ENCODE results near the gene SNRNP70.
"Not testable (repeated sequence)": the region's sequence is repeated elsewhere in the genome, so short reads cannot be mapped to it uniquely, and the experiment has no call there.

Gene SNRNP70, protein sequence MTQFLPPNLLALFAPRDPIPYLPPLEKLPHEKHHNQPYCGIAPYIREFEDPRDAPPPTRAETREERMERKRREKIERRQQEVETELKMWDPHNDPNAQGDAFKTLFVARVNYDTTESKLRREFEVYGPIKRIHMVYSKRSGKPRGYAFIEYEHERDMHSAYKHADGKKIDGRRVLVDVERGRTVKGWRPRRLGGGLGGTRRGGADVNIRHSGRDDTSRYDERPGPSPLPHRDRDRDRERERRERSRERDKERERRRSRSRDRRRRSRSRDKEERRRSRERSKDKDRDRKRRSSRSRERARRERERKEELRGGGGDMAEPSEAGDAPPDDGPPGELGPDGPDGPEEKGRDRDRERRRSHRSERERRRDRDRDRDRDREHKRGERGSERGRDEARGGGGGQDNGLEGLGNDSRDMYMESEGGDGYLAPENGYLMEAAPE

DNA sequence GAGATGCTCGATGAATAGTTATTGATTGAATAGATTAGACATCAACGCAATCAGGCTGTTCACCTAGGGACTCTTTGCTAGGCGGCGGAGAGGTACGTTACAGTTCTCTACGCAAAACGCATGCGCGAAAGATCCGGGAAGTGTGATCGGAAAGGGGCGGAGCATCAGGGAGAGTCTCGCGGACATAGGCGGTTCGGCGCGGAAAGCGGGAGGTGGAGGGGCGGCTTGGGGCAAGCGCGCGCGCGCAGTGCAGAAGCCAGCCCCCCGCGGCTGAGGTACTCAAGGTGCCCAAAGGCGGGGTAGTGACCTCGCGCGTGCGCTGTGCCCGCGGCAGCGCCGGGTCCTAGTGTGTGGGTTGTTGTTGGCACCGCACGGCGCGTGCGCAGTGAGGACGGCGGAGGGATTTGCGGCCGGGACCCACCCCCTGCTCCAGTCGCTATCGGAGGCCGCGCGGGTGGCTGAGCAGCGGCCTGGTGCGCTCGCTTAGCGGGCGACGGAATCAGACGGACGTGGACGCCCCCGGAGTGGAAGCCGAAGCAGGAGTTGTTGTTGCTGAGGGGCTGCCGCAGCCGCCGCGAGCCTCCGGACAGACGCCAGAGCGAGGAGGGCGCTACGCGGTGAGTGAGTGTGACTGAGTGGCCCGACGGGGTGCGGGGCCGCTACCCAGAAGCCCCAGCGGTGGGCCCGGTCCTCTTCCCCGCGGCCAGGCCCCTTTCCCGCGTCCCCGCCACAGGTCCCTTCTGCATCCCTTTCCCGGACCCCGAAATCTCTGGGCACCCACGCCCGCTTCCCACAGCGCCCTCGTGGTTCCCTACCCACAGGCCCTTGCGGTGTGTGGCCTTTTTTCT is at the start of gene SNRNP70:
TSS of gene SNRNP70 (plus strand) at position 432 of the 848 bp plus-strand sequence. CDS start 964 bp downstream, outside the sequence.
- peak; percentile 99 for DNase-seq

DNA sequence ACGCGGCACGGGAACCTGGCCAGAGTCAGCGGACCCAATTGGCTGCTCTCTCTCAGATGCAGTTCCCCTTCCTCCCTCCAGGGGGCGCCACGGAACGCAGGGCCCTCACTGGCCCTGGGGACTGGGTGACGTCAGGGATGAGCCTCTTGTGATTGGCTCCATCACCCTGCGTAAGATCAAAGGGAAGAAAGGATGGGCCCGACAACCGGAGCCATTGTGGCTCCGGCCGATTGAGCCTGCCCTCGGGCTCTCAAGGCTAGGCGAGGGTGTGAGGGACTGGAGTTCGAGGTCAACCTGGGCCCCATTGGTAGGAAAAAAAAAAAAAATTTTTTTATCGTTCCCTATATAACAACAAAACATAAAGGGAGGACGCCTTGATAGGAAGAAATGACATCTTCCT is 48.4 kb upstream of the SNRNP70 start, which contains the start of gene CGB1:
TSS of gene CGB1 (minus strand) at position 81 of the 400 bp plus-strand sequence. CDS start 184 bp downstream, outside the sequence.
- DNase-seq: not testable (repeated sequence)

DNA sequence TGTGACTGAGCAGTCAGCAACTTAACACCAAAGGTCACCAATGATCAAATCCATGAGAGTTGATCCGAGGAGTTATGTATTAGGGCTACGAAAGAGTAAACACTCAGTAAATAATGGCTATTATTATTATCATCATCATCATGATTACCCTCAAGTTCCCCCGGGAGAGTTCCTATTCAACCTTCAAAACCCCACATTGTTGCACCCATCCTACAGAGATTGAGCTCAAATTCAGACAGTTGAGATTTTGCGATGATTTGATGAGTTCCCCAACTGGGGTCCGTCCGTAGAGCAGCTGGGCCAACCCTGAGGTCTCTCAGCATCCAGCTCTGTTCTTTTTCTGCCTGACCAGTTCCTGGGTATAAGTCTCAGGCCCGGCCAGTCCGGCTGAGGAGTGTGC is 47.1 kb upstream of the SNRNP70 start:
- DNase-seq: not testable (repeated sequence)

DNA sequence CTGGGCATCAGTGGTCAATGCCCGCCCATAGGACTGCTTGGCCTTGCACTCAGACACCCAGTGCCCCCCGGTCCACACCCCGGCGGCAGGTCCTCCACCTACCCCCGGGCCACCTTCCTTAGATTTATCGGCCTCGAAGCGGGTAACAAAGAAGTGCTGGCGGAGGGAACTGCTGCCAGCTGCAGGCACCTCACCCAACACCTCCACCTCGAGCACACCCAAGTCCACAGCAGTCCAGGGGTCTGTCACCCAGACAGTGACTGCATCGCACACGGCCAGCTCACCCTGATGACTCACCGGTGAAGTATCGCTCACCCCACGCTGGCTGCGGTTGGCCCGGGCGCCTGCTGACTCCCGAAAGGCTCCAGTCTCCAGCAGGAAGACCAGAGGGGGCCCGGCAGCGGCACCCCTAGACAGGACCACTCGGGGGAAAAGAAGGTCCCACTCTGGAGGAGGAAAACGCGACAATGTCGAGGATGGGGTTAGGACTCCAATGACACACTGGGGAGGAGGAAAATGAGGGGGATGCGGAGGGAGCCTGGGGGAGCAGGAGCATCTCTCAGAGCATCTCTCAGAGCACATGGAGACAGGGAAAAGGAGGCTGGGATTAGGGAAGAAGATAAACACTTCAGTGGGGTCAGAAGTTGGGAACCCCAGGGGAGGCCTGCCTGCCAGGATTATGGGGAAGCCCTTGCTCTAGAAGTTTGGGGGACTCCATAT is 46.5 kb upstream of the SNRNP70 start:
- not testable (repeated sequence) for DNase-seq

DNA sequence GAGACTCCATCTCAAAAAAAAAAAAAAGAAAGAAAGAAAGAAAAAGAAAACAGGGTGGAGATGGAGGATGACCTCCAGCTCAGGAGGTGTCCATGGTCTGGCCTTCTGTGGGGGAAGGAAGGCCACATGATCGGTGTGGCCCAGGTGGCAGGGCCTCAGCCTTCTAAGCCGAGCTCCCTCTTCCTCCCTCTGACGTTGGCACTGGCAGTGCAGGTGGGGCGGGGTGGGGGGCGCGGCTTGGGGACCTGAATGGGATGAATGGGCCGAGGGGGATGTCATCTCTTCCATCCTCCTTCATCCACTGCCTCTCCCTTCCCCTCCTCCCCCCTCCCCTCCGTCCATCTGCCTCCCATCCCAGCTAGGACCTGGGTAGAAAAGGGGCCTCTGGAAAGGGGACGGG is 45.5 kb upstream of the SNRNP70 start:
- DNase-seq: not testable (repeated sequence)

DNA sequence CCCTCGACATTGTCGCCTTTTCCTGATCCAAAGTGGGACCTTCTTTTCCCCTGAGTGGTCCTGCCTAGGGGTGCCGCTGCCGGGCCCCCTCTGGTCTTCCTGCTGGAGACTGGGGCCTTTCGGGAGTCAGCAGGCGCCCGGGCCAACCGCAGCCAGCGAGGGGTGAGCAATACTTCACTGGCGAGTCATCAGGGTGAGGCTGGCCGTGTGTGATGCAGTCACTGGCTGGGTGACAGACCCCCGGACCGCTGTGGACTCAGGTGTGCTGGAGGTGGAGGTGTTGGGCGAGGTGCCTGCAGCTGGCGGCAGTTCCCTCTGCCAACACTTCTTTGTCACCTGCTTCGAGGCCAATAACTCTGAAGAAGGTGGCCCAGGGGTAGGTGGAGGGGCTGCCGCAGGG is 43.1 kb upstream of the SNRNP70 start:
- DNase-seq: no peak

DNA sequence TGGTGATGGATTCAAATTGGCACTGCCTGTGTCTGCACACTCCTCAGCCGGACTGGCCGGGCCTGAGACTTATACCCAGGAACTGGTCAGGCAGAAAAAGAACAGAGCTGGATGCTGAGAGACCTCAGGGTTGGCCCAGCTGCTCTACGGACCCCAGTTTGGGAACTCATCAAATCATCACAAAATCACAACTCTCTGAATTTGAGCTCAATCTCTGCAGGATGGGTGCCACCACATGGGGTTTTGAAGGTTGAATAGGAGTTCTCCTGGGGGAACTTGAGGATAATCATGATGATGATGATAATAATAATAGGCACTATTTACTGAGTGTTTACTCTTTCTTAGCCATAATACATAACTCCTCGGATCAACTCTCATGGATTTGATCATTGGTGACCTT is 42.6 kb upstream of the SNRNP70 start:
- not testable (repeated sequence) for DNase-seq

DNA sequence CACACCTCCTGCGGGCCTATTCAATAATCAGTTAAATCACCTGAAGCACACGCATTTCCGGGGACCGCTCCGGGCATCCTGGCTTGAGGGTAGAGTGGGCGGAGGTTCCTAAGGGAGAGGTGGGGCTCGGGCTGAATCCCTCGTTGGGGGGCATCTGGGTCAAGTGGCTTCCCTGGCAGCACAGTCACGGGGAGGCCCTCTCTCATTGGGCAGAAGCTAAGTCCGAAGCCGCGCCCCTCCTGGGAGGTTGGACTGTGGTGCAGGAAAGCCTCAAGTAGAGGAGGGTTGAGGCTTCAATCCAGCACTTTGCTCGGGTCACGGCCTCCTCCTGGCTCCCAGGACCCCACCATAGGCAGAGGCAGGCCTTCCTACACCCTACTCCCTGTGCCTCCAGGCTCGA is 41.7 kb upstream of the SNRNP70 start, which contains the start of gene CGB5:
TSS of gene CGB5 (plus strand) at position 301 of the 400 bp plus-strand sequence. CDS start 362 bp downstream, outside the sequence.
- DNase-seq: not testable (repeated sequence)

DNA sequence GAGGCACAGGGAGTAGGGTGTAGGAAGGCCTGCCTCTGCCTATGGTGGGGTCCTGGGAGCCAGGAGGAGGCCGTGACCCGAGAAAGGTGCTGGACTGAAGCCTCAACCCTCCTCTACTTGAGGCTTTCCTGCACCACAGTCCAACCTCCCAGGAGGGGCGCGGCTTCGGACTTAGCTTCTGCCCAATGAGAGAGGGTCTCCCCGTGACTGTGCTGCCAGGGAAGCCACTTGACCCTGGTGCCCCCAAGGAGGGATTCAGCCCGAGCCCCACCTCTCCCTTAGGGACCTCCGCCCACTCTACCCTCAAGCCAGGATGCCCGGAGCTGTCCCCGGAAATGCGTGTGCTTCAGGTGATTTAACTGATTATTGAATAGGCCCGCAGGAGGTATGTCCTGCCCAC is 36.2 kb upstream of the SNRNP70 start, which contains the start of gene CGB8:
TSS of gene CGB8 (minus strand) at position 101 of the 400 bp plus-strand sequence. CDS start 372 bp downstream, outside the sequence.
- not testable (repeated sequence) for DNase-seq

DNA sequence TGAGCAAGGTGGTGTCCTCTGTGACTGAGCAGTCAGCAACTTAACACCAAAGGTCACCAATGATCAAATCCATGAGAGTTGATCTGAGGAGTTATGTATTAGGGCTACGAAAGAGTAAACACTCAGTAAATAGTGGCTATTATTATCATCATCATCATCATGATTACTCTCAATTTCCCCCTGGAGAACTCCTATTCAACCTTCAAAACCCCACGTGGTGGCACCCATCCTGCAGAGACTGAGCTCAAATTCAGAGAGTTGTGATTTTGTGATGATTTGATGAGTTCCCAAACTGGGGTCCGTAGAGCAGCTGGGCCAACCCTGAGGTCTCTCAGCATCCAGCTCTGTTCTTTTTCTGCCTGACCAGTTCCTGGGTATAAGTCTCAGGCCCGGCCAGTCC is 35.4 kb upstream of the SNRNP70 start:
- DNase-seq: not testable (repeated sequence)

DNA sequence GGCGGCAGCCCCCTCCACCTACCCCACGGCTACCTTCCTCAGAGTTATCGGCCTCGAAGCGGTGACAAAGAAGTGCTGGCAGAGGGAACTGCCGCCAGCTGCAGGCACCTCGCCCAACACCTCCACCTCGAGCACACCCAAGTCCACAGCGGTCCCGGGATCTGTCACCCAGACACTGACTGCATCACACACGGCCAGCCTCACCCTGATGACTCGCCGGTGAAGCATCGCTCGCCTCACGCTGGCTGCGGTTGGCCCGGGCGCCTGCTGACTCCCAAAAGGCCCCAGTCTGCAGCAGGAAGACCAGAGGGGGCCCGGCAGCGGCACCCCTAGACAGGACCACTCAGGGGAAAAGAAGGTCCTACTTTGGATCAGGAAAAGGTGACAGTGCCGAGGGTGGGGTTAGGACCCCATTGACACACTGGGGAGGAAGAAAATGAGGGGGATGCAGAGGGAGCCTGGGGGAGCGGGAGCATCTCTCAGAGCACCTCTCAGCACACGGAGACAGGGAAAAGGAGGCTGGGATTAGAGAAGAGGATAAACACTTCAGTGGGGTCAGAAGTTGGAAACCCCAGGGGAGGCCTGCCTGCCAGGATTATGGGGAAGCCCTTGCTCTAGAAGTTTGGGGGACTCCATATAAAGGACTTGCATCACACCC is 34.7 kb upstream of the SNRNP70 start:
- DNase-seq: peak; percentile 40

DNA sequence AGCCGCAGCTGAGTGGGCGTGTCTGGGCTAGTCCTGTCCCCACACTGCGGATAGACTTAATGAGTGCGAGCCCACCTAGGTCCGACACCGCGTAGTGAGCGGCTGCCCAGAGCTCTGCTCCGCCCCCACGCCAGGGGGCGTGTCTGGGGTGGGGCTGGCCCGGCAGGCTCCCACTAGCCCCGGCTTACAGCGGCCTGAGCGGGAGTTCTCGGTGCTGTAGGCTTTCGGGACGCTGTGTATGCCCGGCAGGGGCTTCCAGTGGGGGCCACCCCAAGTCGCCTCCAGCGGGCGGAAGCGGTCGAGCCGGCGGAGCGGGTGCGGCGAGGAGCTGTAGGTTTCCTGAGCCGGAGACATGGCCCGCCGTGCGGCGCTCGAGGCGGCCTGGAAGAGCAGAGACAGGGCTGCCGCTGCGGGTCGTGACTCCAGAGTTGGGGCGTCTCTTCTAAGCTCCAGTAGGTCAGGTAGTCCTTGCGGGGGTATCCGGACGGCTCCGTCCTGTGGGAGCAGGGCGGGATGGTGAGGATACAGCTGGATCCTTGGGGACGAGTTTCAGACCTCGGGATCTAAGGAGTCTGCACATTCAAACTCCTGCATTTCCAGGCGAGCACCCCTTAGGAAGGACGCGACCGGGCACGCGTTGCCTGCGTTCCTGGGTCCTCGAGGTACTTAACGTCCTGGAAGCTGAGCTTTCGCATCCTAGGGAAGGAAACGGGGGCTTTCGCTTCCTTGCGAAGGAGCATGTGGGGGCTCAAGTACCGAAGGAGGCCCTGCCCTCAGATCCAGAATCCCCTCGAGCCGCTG is 28.9 kb upstream of the SNRNP70 start:
- no peak for DNase-seq

DNA sequence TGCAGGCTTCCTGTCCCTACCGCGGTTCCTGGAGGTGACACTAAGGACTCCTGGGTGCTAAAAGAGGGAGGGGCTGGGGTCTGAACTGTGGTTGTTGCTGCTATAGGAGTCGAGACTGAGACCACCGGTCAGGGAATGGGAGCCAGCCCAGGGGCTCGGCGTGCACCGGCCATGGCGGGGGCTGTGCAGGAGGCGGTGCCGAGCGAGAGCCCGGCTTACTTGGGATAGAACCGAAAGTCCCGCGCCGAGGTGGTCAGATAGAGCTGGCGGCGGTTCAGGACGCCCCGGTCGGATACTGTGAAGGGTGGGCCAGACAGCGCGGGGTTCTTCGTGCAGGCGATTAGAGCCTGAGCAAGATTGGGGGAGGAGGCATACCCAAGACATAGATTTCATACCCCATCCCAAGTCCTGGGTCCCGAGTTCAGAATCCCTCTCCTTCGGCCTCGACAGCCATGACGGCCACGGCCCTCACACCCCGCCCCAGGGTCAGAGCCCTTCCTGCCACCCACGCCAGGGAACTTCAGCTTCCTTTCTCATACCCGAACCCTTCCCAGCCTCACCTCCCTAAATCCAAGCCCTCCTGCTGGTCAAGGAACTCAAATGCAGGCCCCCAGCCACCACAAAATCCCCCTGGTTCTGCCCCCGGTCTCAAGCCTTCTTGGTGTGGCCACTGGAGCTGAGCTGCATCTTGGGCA is 28.2 kb upstream of the SNRNP70 start:
- DNase-seq: not testable (repeated sequence)

DNA sequence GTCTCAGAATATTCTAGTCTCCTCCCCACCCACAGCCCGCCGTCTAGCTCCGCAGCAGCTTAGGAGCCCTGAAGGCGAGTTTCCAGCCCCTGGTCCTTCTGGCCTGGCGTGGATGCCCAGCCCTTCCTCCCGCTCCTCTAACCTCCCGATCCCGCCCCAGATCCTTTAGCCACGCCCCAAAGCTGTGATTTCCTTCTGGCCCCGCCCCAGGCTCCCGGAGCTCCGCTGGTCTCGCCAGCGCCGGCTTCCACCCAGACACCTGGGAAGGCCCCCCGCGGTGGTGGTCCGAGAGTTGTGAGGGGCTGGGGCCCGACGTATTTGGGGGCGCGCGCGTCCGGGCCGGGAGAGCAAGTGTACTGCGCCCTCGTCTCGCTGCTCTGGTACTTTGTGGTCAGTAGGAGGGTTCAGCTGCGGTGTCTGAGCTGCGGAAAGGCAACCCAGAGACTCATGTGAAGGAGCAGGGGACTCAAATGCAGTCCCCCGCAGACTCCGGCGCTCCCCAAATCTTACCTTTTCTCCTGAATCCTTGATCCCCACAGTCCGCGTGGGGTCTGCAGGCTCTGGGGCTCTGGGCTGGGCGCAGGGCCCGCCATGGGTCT is 27.5 kb upstream of the SNRNP70 start, which contains the start of gene CGB7:
TSS of gene CGB7 (minus strand) at position 114 of the 599 bp plus-strand sequence. CDS start 2,374 bp downstream, outside the sequence.
- no peak for DNase-seq

DNA sequence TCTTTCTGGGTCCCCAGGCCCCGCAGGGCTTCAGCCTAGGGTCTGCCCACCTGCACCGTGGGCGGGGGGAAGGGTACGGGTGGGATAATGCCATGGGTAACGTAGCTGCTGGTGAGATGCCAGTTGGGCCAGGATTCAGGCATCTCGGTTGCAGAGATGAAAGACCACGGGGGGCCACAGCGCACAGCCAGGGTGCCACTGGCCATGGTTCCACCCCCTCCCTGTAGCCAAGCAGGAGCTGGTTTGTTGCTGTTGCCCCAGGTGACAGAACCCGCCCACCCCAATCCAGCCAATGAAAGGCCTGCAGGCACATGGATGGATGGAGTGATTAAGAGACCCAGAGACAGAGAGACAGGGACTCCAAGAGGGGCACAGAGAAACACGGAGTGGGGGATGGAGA is 26.7 kb upstream of the SNRNP70 start:
- DNase-seq: no peak

DNA sequence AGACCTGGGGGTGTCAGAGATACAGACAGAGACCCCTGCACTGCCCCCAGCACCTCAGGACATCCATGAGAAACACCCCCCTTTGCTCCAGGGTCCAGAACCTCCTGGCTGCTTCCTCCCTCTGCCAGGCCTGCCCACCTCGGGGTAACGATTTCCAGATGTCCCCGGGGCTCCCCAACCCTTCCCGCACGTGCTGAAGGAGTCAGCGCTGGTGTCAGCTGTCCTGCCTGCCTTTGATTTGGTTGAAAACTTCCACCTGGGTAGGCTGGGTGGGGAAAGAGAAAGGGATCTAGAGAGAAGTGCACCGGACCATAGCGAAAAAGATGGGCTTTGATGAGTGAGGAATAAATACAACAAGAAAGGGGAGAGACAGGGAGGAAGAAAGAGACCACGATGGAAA is 26.2 kb upstream of the SNRNP70 start:
- no peak for DNase-seq

DNA sequence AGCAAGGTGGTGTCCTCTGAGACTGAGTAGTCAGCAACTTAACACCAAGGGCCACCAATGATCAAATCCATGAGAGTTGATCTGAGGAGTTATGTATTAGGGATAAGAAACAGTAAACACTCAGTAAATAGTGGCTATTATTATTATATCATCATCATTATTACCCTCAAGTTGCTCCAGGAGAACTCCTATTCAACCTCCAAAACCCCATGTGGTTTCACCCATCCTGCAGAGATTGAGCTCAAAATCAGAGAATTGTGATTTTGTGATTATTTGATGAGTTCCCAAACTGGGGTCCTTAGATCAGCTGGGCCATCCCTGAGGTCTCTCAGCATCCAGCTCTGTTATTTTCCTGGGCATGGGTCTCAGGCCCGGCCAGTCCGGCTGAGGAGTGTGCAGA is 24.3 kb upstream of the SNRNP70 start:
- no peak for DNase-seq

DNA sequence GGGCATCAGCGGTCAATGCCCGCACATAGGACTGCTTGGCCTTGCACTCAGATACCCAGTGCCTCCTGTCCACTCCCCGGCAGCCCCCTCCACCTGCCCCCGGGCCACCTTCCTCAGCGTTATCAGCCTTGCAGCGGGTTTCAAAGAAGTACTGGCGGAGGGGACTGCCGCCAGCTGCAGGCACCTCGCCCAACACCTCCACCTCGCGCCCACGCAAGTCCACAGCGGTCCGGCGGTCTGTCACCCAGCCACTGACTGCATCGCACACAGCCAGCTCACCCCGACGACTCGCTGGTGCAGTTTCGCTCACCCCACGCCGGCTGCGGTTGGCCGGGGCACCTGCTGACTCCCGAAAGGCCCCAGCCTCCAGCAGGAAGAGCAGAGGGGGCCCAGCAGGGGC is 23.8 kb upstream of the SNRNP70 start:
- no peak for DNase-seq

DNA sequence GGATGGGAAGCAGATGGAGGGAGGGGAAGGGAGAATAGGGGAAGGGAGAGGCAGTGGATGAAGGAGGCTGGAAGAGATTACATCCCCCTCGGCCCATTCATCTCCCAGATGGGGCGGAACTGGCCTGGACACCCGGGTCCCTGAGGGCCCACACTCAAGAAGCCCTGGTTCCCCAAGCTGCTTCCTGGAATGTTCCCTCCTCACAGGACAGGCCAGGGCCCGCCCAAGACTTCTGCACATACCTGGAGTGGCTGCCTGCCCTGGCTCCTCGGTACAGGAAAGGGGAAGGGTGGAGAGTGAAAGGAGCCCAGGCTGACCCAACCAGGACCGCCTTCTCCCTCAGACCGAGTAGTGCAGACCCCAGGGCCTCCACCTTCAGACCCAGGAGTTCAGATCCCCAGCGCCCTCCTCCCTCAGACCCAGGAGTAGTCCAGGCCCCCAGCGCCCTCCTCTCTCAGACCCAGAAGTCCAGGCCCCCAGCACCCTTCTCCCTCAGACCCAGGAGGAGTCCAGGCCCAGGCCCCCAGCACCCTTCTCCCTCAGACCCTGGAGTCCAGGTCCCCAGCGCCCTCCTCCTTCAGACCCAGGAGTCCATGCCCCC is 21.1 kb upstream of the SNRNP70 start:
- DNase-seq: no peak
